ENCODE data around the gene SCN4B. TPM values are rescaled to one million over a fixed set of nuclear protein-coding genes. Genes with fewer than 3 reads are reported as not detected.

SCN4B gene
- total and polyA plus RNA-seq, 10 of the 15 experiments (the other 5 are each of a cell fraction or from before 2014, with no cell fraction given) = 0.01 to 0.49 (median 0.04) TPM; not detected in 5

DNA sequence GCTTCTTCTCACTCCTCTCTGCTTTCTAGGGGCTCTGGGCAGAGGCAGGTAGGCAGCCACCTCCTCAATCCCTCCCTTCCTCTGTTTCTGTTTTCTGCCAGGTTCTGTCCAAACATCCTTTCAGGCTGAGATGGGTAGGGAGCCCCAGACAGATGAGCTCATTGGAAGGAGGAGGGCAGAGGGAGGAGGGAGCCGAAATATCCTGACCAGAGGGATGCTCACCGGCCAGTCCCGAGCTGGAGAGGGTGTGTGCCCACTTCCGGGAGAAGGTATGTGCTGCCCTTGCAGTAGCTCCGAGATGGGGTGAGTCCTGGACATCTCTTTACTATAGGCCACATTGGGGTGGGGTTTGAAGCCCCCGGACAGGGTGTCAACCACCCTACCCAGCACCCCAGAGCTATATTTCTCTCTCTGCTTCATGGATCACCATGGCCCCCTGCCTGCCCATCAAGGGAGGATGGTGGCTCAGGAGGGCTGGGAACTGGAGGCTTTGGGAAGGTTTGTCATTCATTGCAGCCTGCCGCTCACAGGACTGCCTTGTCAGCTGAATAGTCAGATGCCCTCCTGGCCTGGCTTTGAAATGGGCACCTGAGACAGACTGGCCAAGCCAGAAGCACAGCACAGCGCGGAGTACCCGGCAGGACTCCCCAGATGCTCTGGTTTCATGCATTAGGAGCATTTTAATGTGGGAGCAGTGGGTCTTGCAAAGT, 4.7 kb upstream of the SCN4B start:
- 9% methylated on average over 10 of the region's 10 CpGs for WGBS (ENCODE audit: insufficient coverage, insufficient replicate concordance, low lambda C conversion rate, missing lambda C conversion rate)
- TF ChIP-seq, protein P1, sequence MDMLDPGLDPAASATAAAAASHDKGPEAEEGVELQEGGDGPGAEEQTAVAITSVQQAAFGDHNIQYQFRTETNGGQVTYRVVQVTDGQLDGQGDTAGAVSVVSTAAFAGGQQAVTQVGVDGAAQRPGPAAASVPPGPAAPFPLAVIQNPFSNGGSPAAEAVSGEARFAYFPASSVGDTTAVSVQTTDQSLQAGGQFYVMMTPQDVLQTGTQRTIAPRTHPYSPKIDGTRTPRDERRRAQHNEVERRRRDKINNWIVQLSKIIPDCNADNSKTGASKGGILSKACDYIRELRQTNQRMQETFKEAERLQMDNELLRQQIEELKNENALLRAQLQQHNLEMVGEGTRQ (IDR thresholded peaks at IDR 0.05; ENCODE audit: borderline replicate concordance, low read depth, low read length) = no peak
- TF ChIP-seq, protein P2, sequence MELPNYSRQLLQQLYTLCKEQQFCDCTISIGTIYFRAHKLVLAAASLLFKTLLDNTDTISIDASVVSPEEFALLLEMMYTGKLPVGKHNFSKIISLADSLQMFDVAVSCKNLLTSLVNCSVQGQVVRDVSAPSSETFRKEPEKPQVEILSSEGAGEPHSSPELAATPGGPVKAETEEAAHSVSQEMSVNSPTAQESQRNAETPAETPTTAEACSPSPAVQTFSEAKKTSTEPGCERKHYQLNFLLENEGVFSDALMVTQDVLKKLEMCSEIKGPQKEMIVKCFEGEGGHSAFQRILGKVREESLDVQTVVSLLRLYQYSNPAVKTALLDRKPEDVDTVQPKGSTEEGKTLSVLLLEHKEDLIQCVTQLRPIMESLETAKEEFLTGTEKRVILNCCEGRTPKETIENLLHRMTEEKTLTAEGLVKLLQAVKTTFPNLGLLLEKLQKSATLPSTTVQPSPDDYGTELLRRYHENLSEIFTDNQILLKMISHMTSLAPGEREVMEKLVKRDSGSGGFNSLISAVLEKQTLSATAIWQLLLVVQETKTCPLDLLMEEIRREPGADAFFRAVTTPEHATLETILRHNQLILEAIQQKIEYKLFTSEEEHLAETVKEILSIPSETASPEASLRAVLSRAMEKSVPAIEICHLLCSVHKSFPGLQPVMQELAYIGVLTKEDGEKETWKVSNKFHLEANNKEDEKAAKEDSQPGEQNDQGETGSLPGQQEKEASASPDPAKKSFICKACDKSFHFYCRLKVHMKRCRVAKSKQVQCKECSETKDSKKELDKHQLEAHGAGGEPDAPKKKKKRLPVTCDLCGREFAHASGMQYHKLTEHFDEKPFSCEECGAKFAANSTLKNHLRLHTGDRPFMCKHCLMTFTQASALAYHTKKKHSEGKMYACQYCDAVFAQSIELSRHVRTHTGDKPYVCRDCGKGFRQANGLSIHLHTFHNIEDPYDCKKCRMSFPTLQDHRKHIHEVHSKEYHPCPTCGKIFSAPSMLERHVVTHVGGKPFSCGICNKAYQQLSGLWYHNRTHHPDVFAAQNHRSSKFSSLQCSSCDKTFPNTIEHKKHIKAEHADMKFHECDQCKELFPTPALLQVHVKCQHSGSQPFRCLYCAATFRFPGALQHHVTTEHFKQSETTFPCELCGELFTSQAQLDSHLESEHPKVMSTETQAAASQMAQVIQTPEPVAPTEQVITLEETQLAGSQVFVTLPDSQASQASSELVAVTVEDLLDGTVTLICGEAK (IDR thresholded peaks at IDR 0.05; ENCODE audit: borderline replicate concordance) = no peak
- TF ChIP-seq POLR2AphosphoS5 (IDR thresholded peaks at IDR 0.05; ENCODE audit: low read length) = no peak
- TF ChIP-seq NR2F1 (conservative IDR thresholded peaks at IDR 0.05) = no peak
- TF ChIP-seq RBBP5 (conservative IDR thresholded peaks at IDR 0.05) = no peak
- TF ChIP-seq, protein P3, sequence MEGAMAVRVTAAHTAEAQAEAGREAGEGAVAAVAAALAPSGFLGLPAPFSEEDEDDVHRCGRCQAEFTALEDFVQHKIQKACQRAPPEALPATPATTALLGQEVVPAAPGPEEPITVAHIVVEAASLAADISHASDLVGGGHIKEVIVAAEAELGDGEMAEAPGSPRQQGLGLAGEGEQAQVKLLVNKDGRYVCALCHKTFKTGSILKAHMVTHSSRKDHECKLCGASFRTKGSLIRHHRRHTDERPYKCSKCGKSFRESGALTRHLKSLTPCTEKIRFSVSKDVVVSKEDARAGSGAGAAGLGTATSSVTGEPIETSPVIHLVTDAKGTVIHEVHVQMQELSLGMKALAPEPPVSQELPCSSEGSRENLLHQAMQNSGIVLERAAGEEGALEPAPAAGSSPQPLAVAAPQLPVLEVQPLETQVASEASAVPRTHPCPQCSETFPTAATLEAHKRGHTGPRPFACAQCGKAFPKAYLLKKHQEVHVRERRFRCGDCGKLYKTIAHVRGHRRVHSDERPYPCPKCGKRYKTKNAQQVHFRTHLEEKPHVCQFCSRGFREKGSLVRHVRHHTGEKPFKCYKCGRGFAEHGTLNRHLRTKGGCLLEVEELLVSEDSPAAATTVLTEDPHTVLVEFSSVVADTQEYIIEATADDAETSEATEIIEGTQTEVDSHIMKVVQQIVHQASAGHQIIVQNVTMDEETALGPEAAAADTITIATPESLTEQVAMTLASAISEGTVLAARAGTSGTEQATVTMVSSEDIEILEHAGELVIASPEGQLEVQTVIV (IDR thresholded peaks at IDR 0.05; ENCODE audit: borderline replicate concordance, partially characterized antibody) = no peak
- TF ChIP-seq SMAD1 (IDR thresholded peaks at IDR 0.05; ENCODE audit: low read depth, partially characterized antibody) = no peak
- no peak for TF ChIP-seq WRNIP1 (IDR thresholded peaks at IDR 0.05; ENCODE audit: borderline replicate concordance, low read depth, low read length)
- TF ChIP-seq, protein P4, sequence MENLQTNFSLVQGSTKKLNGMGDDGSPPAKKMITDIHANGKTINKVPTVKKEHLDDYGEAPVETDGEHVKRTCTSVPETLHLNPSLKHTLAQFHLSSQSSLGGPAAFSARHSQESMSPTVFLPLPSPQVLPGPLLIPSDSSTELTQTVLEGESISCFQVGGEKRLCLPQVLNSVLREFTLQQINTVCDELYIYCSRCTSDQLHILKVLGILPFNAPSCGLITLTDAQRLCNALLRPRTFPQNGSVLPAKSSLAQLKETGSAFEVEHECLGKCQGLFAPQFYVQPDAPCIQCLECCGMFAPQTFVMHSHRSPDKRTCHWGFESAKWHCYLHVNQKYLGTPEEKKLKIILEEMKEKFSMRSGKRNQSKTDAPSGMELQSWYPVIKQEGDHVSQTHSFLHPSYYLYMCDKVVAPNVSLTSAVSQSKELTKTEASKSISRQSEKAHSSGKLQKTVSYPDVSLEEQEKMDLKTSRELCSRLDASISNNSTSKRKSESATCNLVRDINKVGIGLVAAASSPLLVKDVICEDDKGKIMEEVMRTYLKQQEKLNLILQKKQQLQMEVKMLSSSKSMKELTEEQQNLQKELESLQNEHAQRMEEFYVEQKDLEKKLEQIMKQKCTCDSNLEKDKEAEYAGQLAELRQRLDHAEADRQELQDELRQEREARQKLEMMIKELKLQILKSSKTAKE (IDR thresholded peaks at IDR 0.05; ENCODE audit: low read depth, poor library complexity, severe bottlenecking) = no peak
- no peak for TF ChIP-seq NFYB (IDR thresholded peaks at IDR 0.05; ENCODE audit: insufficient read depth, low read depth, low read length)
- no peak for TF ChIP-seq ZSCAN29 (IDR thresholded peaks at IDR 0.05)
- no peak for TF ChIP-seq KAT2A (conservative IDR thresholded peaks at IDR 0.05; ENCODE audit: control insufficient read depth, low read depth, low read length)
- TF ChIP-seq SMAD5 (IDR thresholded peaks at IDR 0.05; ENCODE audit: low read depth) = no peak
- TF ChIP-seq ZNF274 (IDR thresholded peaks at IDR 0.05; ENCODE audit: insufficient read depth, insufficient read length) = no peak

More for the DNA sequence above, 4.7 kb upstream of the SCN4B start:
- CTCF ChIA-PET = interaction anchor here (0.7 to 4.8 kb wide), 4 partner anchors 10 to 210 kb away, joined by 3 to 37 read pairs (median 12); no protein-coding TSS in a partner anchor
- POLR2A ChIA-PET = no interaction called here
- Histone ChIP-seq H3K4me3 (no peak overlapping the region), H3K9me3 (replicated peaks; ENCODE audit: control insufficient read depth, insufficient read depth, low read length) (no peaks in the 10 kb centered on the region), H3K9ac (ENCODE audit: control insufficient read depth, insufficient read depth, low read length) (no peak overlapping the region), H3K79me2 (ENCODE audit: control insufficient read depth, insufficient read depth, low read length) (no peaks in the 10 kb centered on the region), H4K20me1 (ENCODE audit: control insufficient read depth, insufficient read depth) (no peaks in the 10 kb centered on the region), H2AFZ (ENCODE audit: control insufficient read depth, low read depth, low read length) (no peak overlapping the region), H3K36me3 (ENCODE audit: control insufficient read depth in 2 of 2, insufficient read depth in 2 of 2, low read length in 1 of 2) (no peaks in the 10 kb centered on the region), H3K27ac (ENCODE audit: control insufficient read depth, insufficient read depth) (no peak overlapping the region), H3K27me3 (replicated peaks in 1 of 2; ENCODE audit: control insufficient read depth in 2 of 2, insufficient read depth in 2 of 2, low read length in 1 of 2) (peaks cover 20 to 25% of the 10 kb centered on the region in 2 experiments), H3K4me1 (ENCODE audit: control insufficient read depth, insufficient read depth, low read length) (no peaks in the 10 kb centered on the region), H3K4me2 (ENCODE audit: control insufficient read depth, insufficient read depth) (no peak overlapping the region)
- SMC1A ChIA-PET (ENCODE audit: uncharacterized antibody, unreplicated experiment) = interaction anchor here (1.4 kb wide), 1 partner anchor 106 kb away, joined by 4 read pairs; no protein-coding TSS in a partner anchor
- intact Hi-C loops (cut with micrococcal nuclease; ENCODE audit: unreplicated experiment) = no loop called here
- no TSS peak for BruUV-seq (replicated peaks)
- RAD21 ChIA-PET (ENCODE audit: unreplicated experiment) = no interaction called here
- ATAC-seq (no peak), FAIRE-seq (no peak), DNase-seq (ENCODE audit: low read depth, low spot score) (no peak)
- in situ Hi-C loops (cut with MboI) = no loop called here

All from GM12878 (cell line).